Astrocyte of the spinal cord (primary cell): ENCODE measurements around the gene MACO1.
A peak's percentile ranks its signal among the peaks of the same experiment; 100 is the strongest.

Experiments
- DNase-seq: peaks from one replicate; pipeline ENCODE4 v3.0.0; 2011; ENCODE audit warnings: low read depth, low spot score
- H3K4me3 ChIP-seq: 2 replicates; pipeline ENCODE4 v1.5.1; 2011; ENCODE audit warnings: low read depth, mild to moderate bottlenecking, low read length, moderate library complexity
- in situ Hi-C: cut with HindIII; loops from 2 replicates; pipeline ENCODE4 v1.10.0; 2017; ENCODE audit warnings: low sequenced_read_pairs
- TF ChIP-seq, protein P1 (sequence below): IDR thresholded peaks from 2 replicates; pipeline ENCODE4 v1.5.1; 2012; ENCODE audit warnings: low read depth, mild to moderate bottlenecking, low read length, inconsistent platforms

Gene MACO1

DNA sequence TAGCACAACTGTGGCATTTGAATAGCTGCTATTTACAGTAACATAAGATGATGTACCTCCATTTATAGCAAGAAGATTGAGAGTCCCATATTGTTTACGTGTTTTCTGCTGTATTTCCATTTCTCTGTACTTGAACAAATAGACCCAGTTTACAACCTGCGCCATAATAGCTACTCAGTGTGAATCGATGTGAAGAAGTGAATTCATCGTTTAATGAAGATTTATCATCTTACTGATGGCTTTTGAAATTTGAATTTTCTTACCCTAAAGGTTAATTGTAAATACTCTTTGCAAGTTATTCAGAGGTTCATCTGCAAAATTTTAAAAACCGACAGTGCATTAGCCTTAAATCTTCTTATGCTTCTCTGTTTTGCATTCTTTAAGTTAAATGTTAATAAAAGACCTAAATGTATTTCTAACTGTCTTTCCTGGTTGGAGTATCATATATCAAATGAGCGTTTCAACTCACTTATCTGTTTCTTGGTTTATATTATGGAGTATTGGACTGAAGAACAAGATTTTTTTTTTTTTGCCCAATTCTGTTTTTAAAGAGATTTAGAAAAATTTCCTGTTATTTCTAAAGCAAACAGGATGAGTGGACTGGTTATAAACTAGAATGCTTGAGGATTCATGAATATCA lies 2.2 kb downstream of the MACO1 start:
- TF ChIP-seq, protein P1, sequence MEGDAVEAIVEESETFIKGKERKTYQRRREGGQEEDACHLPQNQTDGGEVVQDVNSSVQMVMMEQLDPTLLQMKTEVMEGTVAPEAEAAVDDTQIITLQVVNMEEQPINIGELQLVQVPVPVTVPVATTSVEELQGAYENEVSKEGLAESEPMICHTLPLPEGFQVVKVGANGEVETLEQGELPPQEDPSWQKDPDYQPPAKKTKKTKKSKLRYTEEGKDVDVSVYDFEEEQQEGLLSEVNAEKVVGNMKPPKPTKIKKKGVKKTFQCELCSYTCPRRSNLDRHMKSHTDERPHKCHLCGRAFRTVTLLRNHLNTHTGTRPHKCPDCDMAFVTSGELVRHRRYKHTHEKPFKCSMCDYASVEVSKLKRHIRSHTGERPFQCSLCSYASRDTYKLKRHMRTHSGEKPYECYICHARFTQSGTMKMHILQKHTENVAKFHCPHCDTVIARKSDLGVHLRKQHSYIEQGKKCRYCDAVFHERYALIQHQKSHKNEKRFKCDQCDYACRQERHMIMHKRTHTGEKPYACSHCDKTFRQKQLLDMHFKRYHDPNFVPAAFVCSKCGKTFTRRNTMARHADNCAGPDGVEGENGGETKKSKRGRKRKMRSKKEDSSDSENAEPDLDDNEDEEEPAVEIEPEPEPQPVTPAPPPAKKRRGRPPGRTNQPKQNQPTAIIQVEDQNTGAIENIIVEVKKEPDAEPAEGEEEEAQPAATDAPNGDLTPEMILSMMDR: no peak
- no peak overlapping the region for H3K4me3 ChIP-seq
- DNase-seq: no peak
- in situ Hi-C loops: no loop called here

DNA sequence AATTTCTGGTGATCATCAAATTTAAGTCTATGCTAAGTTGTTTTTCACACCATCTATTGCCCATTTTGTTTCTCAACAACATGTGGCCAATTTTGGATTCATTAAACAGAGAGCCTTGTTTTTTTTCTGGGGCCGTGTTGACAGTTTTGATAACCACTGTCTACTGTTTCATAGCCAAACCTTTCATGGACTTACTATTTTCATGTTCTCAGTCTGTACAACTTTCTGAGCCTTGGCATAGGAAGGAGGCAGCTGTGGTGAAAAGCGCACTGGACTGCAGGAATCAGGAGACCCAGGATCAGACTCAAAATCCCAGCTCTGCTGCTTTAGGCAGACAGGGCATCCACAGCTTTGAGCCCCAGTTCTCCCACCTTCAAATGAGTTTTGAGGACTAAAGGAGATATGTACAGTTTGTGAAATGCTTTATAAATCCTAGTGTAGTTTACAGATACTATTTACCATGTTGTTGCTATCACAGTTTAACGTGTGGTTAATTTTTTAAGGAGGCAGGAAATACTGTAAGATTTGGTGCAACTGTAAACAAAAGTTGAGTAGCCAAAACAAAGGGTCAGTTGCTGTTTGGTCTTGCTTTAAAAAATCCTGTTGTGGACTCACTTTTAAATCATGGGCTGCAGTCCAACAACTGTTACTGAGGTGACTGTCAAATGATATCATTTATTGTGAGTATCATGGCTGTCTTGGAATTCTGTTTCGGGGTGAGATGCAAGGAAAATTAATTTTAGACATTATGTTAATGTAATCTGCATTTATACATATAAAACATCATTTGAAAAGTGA lies 2.9 kb downstream of the MACO1 start:
- H3K4me3 ChIP-seq: no peak overlapping the region
- in situ Hi-C loops: no loop called here
- DNase-seq: no peak
- TF ChIP-seq, protein P1: no peak

DNA sequence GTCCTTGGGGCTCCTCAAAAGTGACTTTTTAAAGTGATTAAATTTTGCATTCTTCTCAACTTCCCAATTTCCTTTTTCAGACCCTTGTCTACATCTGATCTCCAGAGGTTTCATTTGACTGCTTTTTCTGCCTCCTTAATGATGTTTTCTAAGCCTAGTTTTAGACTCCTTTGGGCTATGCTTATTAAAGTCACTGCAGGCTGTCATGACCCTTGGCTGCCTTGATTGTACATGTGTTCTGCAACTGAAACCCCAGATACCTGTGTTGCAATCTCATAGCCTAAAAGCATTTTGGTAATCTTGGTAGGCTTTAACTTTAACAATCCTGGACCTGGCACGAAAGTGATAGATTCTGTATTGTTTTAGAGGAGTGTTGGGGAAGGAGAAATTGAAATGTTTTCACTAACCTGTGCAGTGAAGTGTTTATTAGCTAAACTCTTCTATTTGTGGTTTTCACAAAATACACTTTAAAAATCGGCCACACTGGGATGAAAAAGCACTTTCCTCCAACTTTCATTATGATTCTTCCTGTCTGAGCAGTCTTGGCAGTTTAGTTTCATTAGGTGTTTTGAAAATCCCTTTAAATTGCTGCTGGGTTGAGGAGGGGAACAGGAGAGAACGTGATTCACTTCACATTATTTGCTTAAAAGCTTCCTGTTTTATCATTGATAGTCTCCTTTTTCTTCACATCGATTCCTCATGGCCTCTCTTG lies 4.9 kb downstream of the MACO1 start:
- in situ Hi-C loops: no loop called here
- DNase-seq: no peak
- TF ChIP-seq, protein P1: no peak
- no peak overlapping the region for H3K4me3 ChIP-seq

DNA sequence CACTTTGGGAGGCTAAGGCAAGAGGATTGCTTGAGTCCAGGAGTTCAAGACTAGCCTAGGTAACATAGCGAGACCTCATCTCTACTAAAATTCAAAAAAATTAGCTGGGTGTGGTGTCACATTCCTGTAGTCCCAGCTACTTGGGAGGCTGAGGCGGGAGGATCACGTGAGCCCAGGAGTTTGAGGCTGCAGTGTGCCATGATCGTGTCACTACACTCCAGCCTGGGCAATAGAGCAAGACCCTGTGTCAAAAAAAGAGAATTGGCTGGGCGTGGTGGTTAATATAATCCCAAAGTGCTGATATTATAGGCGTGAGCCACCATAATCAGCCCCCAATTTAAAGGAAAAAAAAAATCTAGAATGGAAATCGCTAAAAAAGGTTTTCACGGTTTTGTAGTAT lies 7.0 kb downstream of the MACO1 start:
- no peak for DNase-seq
- in situ Hi-C loops: no loop called here
- TF ChIP-seq, protein P1: no peak
- no peak overlapping the region for H3K4me3 ChIP-seq

DNA sequence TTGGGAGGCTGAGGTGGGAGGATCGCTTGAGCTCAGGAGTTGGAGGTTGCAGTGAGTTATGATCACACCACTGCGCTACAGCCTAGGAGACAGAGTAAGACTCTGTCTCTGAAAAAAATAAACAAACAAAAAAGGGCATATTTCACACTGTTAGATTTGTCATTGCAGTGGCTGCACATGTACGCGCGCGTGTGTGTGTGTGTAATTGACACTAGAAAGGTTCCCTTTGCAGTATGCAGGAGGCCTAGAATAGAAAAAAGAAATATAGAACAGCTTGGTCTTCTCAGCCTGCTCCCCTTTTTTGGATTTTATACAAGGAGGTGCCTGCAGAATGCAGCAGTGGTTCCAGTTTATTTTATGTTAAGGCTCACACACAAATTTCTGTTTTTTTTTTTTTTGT lies 8.6 kb downstream of the MACO1 start:
- in situ Hi-C loops: no loop called here
- H3K4me3 ChIP-seq: no peak overlapping the region
- TF ChIP-seq, protein P1: no peak
- DNase-seq: no peak

DNA sequence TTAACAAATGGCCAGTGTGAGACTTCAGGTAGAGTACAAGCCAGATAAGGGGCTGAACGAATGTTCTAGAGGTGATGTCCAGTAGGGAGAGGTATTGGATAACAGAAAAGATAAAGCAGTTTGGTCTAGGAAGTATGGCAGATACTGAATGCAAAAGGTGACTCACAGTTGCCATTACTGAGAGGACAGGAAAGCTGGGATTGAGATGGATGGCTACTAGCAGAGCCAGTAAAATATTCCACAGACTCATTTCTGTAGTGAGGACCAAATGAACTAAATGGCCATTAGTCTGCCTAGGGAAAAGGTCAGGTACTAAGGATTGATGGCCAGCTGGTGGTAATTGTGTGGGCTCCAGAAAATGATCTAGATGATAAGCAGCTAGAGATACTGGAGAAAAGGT lies 11.5 kb downstream of the MACO1 start:
- peak; percentile 53 for DNase-seq
- no peak overlapping the region for H3K4me3 ChIP-seq
- in situ Hi-C loops: no loop called here
- TF ChIP-seq, protein P1: no peak
